ENCODE data around the gene PFDN6.

DNA sequence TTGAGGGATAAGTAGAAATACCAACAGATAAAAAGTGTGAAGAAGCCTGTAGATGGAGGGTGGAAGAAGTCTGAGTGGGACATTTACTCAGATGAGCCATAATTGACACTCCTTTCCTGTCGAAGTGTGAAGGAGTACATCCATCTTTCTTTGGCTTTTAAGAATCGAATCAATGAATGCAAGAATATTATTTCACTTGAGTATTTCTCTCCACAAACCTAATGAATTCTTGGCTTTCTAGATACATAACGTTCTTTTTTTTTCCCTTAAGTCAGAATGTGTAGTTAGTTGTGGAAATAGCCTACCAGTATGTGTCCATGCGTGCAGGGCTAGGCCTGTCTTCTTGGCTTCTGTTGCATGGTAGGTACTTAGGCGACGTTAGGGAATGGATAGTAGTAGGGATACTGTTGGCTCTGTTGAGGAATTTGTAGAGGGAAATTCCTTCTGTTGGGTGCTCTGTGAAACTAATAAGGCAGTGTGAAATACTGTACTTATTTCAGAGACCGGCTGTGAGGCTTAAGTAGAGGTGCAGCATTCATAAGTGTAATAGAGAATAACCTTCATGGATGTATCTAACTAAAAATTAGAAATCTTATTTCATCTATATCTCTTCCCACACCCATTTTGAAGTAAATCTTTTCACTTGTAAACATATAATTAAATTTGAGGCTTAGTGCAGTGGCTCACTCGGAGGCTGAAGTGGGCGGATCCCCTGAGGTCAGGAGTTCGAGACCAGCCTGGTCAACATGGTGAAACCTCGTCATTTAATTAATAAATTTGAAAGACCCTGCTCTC is 16.1 kb upstream of the PFDN6 start:
- TF ChIP-seq, protein P1, sequence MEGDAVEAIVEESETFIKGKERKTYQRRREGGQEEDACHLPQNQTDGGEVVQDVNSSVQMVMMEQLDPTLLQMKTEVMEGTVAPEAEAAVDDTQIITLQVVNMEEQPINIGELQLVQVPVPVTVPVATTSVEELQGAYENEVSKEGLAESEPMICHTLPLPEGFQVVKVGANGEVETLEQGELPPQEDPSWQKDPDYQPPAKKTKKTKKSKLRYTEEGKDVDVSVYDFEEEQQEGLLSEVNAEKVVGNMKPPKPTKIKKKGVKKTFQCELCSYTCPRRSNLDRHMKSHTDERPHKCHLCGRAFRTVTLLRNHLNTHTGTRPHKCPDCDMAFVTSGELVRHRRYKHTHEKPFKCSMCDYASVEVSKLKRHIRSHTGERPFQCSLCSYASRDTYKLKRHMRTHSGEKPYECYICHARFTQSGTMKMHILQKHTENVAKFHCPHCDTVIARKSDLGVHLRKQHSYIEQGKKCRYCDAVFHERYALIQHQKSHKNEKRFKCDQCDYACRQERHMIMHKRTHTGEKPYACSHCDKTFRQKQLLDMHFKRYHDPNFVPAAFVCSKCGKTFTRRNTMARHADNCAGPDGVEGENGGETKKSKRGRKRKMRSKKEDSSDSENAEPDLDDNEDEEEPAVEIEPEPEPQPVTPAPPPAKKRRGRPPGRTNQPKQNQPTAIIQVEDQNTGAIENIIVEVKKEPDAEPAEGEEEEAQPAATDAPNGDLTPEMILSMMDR (IDR thresholded peaks at IDR 0.05; ENCODE audit: low read length) = no peak
- no peak for TF ChIP-seq EZH2 (optimal IDR thresholded peaks at IDR 0.05; ENCODE audit: low read depth, low read length)

All from MM.1S (cell line).